HK-2 (cell line): ENCODE measurements around the gene GALR3.
"Not testable (repeated sequence)": the region's sequence is repeated elsewhere in the genome, so short reads cannot be mapped to it uniquely, and the experiment has no call there.

Experiments used
- DNase-seq: peaks from one replicate; pipeline ENCODE4 v3.0.0-alpha.2; 2018; ENCODE audit not compliant: unreplicated experiment

Gene GALR3, protein sequence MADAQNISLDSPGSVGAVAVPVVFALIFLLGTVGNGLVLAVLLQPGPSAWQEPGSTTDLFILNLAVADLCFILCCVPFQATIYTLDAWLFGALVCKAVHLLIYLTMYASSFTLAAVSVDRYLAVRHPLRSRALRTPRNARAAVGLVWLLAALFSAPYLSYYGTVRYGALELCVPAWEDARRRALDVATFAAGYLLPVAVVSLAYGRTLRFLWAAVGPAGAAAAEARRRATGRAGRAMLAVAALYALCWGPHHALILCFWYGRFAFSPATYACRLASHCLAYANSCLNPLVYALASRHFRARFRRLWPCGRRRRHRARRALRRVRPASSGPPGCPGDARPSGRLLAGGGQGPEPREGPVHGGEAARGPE

DNA sequence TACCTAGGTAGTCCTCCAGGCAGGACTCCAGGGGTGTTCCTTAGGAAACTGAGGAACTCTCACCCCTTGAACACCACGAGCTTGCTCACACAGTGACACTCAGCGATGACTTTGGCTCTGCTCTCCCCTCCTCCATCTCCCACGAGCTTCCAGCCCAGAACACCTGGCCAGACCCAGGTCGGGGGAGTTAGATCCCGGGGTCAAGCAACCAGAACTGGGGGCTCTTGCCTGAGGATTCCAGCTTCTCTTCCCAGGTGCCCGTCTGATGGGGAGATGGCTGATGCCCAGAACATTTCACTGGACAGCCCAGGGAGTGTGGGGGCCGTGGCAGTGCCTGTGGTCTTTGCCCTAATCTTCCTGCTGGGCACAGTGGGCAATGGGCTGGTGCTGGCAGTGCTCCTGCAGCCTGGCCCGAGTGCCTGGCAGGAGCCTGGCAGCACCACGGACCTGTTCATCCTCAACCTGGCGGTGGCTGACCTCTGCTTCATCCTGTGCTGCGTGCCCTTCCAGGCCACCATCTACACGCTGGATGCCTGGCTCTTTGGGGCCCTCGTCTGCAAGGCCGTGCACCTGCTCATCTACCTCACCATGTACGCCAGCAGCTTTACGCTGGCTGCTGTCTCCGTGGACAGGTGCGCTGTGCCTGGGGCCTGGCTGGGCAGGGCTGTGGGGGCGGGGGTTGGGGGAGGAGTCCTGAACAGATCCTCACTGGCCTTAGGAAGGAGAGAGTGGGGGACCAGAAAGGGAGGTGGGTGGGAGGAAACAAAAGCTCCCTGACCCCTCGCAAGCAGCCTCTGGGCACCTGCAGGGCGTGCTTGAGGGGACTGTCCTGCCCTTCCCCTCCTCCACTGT is at the start of gene GALR3:
Gene GALR3, plus strand, starts transcription at position 249 of the 852 bp plus-strand sequence. Its CDS starts 25 bp downstream, at position 274.
- no peak for DNase-seq

DNA sequence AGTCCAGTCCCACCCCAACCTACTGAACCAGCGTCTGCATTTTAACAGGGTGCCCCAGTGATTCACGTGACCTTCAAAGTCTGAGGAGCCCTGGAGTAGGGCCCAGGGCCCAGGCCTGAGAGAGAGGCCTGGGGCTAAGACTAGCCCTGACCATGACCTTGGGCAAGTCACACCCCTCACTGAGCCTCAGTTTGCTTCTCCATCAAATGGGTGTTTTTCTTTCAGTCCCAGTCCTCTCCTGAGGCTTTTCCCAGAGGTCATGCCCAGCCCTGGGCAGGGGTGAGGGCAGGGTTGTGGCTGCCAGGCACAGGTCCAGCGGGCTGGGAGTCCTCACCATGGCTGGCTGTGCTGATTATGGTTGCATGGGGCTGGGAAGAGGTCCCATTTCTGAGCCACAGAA is 48.5 kb upstream of the GALR3 start:
- DNase-seq: no peak

DNA sequence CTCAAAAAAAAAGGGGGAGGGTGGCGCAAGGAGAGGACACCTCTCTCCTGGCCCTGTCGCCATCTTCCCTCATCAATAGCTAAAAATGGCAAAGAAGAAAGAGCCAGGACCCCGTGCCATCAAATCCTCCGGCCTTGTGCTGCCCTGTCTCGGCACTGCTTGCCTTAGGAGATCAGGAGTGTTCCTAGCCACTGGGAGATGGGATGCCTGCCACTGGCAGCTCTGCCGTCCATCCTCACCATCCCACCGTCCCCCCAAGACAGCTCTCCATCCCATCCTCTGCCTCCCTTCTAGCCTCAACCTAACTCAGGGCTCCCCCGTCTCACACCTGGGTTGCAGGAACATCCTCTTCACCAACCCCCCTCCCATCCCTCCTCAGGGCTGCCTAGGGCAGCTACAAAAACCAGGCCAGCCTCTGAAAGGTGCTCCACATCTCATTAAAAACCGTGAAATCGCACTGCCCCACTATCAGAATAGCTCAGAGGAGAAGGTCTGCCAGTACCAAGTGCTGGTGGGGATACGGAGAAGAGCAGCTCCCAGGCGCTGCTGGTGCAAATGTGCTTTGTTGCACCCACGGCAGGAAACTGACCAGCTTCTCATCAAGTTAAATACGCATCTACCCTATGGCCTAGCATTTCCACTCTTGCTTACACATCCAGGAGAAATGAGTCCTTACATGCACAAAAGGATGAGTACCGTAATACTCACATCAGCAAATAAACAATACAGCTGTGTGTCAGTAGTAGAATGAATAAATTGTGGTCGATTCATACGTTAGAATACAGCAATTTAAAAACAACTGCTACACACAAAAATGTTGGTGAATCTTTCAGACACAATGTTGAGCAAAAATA is 47.2 kb upstream of the GALR3 start:
- no peak for DNase-seq

- no peak for DNase-seq
Observed at GRCh38 chr22:37776639-37777005, 46.6 kb upstream of the GALR3 start.

DNA sequence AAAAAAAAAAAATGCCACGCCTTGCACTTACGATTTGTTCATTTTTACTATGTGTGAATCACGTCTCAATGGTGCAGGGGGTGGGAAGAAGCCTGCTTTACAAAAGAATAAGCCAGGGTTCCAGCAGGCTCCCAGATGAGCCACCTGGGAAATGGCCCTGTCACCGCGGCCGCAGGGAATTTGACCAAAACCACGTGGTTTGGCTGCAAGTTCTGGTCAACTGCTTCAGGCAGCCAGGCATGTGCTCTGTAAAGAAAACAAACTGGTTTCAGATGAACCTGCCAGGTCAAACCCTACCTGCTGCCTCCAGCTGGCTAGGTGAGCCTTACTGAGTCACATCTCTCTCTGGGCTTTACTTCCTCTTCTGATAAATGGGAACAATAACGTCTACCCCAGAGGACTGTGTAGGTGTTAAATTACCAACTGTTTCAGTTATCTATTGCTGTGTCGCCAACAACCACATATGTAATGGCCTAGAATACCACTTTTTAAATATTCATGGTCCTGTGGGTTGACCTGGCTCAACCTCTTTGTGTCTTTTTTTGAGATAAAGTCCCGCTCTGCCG is 46.0 kb upstream of the GALR3 start:
- DNase-seq: peak; percentile 90

DNA sequence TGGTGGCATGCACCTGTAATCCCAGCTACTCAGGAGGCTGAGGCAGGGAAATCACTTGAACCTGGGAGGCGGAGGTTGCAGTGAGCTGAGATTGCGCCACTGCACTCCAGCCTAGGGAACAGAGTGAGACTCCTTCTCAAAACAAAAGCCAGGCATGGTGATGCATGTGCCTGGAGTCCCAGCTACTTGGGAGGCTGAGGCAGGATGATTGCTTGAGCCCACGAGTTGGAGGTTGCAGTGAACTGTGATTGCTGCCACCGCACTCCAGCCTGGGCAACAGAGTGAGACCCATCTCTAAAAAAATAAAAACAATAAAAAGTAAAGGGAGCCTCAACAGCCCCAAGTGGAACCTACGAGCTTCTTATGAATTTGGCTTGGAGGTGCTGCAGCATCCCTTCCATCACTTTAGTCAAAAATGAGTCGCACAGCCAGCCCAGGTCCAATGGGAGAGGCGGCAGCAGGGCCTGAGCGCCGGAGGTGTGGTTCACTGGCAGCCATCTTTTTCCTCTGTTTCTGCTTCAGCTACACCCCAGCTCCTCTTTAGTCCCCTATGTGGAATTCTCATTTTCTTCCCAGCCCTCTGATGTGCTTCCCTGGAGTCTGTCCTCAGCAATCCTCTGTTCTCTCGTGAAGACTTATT is 44.7 kb upstream of the GALR3 start:
- DNase-seq: no peak

GRCh38 chr22:37781434-37782059 is 41.6 kb upstream of the GALR3 start:
- no peak for DNase-seq

DNA sequence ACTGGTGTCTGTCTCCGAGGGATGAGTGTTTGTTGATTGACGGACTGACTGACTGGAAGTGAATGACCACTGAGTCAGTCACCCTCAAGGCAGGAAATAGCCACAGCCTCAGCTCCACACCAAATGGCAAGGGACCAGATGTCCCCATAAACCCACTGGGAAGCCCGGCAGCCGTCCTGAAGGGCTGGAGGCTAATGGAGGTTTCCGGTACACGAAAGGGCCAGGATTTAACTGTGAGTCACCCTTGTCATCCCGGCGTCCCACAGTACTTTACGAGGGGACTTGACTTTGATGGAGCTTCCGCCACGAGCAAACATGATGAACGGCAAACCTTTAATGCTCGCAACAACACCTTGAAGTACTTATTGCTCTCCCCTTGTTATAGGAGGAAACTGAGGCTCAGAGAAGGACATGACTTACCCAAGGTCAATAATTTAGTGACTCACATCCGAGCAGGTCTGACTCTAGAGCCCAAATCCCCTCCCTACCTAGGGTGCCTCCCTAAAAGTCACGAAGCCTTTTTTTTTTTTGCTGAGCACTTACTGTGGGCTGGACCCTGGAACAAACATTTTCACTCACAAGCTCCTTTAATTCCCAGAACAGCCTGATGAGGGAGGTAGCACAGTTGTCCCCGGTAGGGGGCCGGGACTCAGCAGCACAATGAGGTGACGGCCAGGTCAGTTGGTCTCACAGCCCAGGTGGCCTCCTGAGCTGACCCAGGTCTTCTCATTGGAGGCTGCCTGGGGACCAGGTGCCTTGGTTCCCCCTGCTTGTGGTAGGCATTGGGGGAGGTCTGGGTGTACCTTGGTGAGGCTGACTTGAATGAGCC is 40.6 kb upstream of the GALR3 start:
- no peak for DNase-seq

DNA sequence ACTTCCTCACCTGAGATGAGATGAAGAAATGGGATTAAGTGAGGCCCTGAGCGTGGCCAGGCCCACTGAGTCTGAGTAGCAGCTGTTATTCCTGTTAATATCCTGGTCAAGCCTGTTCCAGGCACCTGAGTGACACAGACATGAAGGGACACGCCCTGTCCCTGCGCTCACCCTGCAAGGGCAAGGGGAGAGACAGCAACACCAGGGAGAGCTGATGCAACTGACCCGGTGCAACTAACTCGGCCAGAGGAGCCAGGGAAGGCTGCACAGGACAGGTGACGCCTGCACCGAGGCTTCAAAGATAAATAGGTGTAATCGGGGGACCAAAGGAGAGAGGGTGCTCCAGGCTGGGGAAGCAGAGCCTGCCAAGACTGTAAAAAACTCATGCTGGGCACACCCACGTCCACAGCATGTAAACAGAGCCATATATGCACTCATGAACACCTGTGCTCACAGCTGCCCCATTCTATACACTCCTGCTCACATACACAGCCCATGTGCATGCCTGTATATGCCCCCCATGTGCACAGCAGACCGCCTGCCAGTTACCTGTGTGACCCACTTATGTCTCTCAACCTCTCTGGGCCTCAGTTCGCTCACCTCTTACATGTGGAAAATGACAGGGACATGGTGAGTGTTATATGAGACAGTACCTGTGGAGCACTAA is 38.2 kb upstream of the GALR3 start:
- DNase-seq: no peak

DNA sequence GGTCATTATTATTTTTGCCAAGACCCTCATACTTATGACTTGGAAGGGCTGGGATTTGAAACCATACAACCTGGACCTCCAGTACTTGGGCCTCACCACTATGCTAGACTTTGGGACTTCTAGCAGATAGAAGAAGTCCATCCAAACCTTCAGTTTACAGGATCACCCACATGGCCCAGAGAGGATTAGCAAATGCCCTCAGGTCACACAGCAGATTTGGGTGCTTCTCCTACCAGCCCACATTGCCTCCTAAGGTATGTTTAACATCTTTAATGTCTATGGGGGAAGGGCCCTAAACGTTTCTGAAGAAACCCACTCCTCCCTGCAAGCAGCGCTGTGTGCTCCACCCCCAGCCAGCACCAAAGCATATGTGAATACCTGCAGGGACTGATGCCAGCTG is 32.9 kb upstream of the GALR3 start:
- no peak for DNase-seq

DNA sequence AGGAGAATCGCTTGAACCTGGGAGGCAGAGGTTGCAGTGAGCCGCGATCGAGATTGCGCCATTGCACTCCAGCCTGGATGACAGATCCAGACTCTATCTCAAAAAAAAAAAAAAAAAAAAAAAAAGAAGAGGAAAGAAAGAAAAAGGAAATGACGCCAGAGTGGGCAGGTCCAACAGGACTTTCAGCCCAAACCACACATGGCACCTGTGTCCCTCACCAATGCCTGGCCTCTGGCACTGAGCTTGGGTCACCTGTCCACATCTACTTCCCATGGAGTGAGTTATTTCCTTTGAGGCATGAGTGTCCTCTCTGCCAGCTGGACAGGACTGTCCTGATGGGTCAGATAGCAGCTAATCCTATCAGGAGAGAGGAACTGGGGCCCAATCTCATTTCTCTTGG is 30.7 kb upstream of the GALR3 start:
- no peak for DNase-seq

DNA sequence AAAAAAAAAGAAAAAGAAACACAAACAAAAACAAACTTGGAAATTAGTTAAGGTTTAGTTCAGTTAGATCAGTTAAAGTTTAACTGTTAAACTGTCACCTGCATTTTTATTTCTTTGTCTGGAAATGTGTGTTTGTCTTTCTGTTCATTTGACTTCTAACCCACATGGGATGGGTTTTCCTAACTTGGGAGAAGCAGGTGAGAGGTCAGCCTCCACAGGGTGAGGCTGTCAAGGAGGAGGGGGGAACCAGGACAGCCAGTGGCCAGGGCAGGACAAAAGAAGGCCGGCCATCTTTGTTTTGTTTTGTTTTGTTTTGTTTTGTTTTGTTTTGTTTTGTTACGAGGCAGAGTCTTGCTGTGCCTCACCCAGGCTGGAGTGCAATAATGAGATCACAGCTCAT is 28.8 kb upstream of the GALR3 start:
- DNase-seq: no peak

- no peak for DNase-seq
Observed at GRCh38 chr22:37796079-37796478, 27.1 kb upstream of the GALR3 start.

DNA sequence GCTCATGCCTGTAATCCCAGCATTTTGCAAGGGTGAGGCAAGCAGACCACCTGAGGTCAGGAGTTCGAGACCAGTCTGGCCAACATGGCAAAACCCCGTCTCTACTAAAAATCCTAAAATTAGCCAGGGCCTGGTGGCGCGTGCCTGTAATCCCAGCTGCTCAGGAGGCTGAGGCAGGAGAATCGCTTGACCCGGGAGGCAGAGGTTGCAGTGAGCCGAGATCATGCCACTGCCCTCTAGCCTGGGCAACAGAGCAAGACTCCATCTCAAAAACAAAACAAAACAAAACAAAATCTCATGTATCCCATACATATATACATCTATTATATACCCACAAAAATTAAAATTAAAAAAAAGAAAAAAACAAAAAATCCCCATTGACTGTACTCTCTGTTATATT is 25.9 kb upstream of the GALR3 start:
- DNase-seq: not testable (repeated sequence)

- no peak for DNase-seq
Observed at GRCh38 chr22:37797874-37798500, 25.2 kb upstream of the GALR3 start.

GRCh38 chr22:37799979-37800378 is 23.2 kb upstream of the GALR3 start:
- DNase-seq: not testable (repeated sequence)

DNA sequence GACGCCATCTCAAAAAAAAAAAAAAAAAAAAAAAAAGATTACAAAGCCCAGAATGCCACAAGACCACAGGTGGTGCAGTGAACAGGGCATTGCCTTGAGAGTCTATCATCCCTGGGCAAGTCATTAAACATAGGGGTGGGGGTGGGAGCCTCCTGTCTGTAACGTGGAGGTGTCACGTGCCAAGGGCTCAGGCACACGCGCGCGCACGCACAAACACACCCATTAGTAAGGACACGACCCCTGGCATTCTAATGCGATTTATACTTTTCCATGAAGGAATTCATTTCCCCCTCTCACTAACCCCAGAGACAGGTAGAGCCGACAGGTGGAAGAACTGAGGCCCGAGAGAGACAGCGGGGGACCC is 21.3 kb upstream of the GALR3 start:
- DNase-seq: no peak

- peak; percentile 41 for DNase-seq
Observed at GRCh38 chr22:37802310-37803194, 20.6 kb upstream of the GALR3 start.
